HG02642 (cell line): ENCODE results near the gene WDR18.
A peak's percentile ranks its signal among the peaks of the same experiment; 100 is the strongest.

Source experiments
- ATAC-seq: cut with Tn5 transposase; IDR thresholded peaks from one replicate; pipeline ENCODE4 v1.9.1; 2021; ENCODE audit warnings: mild to moderate bottlenecking; ENCODE audit not compliant: unreplicated experiment, poor library complexity

The WDR18 gene

DNA sequence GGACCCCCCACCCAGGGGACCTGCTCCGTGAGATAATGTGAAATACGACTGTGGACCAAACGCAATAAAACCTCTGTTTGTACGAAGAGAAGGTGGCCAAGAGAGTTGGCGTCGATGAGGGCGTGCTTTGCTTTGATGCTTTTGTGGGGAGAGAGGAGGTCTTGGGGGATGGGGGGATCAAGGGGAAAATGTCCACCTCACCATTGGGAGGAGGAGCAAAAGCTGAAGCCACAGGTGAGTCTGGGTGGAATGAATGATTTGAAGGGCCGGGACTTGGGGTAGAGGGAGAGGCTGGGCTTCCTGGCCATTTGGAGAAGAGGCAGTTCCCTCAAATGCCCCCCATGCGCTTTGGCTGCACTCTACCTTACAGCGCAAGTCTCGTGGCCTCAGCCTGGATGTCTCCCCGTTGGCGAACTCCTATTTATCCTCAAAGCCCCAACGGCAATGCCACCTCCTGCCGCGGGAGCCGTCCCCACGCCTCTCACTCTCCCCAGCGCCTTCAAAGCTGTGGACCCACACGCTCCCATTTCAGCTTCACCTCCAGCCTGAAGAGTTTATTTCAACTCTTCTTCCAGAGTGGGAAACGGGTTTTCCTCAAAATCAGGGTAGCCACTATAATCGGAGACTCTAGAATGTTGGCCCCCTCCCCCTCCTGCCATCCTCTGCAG, 55.0 kb downstream of the WDR18 start:
- no peak for ATAC-seq

DNA sequence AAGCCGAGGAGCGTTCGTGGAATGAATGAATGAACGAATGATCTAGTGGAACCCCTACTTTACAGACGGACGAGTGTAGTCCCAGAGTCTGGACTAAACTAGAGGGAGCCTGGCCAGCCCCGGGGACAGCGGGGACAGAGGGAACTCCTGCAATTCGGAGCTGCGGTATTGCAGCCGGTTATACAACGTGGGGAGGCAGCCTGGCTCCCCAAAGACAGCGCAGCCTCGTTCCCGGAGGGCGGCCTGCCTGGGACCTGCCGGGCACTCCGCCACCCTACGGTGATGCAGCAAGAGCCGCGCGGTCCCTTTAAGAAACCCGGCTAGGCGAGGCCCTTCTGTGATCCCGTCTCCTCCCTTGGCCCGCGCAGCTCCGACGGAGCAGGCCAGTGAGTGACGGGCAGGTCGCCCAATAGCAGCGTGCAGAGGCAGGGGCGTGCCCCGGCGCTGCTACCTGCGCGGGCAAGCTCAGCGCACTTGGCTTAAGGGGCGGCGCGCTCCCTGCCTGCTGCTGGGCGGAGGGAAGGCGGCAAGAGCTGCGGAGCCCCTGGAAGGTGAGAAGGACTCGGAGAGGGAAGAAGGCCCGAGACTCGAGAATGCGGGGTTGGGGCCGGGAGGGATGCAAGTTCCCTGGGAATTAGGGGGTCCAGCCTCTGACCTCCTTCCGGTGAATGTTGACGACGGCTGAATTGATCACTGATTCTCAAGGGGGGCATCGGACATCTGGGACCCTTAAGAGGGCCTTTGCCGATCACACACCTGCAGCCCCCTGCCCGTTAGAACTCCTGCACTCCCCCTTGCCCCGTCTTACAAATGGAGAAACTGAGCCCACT, 55.7 kb downstream of the WDR18 start, which contains the start of gene ABCA7:
Gene ABCA7, plus strand, starts transcription at position 462 of the 830 bp plus-strand sequence. CDS start 1,255 bp downstream, outside the sequence.
- peak; percentile 76 for ATAC-seq

DNA sequence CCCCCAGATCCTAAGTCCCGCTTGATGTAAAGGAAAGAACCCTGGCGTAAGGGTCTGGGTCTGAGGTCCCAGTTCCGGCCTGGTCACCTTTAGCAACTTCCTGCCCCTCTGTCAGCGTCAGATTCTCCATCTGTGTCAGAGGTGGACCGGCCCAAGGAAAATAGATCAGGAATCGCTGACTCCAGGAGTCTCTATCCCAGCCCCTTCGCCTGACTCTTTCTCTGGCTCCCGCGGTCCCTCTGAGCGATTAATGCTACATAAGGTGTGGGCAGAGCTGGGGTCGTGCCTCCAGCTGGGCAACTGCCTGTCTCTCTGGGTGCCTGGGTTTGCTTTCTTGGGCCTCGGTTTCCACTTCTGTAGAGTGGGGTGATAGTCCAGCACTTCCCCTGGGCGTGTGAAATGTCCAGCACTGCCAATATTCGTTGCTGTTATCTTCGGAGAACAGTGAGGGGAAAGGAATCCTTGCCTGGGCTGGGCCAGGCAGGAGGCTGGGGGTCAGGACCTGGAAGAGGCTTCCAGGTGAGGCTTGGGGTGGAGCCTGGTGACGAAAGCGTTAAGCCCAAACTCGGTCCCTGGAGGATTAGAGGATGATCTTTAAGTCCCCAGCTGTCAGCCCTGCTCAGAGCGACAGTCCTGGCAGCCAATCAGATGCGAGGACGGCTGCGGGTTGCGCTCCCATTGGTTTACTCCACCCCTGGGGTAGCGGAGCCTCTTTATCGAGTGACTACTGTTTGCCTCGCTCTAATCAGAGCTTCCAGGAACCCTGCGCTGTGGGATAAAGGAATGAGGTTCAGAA, 56.5 kb downstream of the WDR18 start:
- peak; percentile 39 for ATAC-seq

DNA sequence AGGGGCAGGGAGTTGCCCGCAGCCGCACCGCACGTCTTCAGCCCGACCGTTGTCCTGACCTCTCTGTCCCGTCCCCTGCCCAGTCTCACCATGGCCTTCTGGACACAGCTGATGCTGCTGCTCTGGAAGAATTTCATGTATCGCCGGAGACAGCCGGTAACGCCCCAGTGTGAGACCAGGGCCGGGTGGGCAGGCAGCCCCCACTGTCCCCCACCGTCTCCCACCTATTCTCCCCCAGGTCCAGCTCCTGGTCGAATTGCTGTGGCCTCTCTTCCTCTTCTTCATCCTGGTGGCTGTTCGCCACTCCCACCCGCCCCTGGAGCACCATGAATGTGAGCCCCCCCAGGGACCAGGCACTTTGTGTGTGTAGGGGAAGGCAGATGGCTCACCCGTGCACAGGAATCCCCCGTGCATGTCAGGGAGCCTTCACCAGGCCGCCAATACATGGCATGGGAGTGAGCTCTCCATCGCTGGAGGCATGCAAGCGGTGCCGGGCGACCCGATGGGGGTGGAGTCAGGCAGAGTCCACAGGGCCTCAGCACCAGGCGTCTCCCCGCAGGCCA, 57.2 kb downstream of the WDR18 start:
- ATAC-seq, result no peak

DNA sequence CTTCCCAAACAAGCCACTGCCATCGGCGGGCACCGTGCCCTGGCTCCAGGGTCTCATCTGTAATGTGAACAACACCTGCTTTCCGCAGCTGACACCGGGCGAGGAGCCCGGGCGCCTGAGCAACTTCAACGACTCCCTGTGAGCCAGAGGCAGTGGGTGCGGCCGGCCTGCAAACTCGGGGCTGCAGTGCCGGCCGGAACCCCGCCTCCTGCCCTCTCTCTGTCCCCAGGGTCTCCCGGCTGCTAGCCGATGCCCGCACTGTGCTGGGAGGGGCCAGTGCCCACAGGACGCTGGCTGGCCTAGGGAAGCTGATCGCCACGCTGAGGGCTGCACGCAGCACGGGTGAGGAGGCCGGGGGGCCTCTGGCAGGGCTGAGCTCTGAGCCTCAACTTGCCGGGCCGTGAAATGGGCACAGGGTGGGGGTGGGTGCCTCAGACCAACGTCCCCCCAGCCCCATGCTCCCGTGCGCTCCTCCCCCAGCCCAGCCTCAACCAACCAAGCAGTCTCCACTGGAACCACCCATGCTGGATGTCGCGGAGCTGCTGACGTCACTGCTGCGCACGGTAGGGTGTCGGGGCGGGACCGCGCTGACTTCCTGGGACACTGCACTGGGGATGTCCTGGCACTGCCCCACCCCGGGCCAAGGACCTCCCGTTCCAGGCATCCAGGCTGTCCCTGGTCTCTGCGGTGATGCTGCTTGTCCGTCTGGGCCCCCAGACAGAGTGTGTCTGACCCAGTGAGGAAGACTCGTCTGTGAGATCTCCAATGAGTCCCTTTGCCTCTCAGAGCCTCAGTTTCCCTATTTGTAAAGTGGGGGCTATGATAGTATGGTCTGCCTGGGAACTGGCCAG, 57.9 kb downstream of the WDR18 start:
- no peak for ATAC-seq

DNA sequence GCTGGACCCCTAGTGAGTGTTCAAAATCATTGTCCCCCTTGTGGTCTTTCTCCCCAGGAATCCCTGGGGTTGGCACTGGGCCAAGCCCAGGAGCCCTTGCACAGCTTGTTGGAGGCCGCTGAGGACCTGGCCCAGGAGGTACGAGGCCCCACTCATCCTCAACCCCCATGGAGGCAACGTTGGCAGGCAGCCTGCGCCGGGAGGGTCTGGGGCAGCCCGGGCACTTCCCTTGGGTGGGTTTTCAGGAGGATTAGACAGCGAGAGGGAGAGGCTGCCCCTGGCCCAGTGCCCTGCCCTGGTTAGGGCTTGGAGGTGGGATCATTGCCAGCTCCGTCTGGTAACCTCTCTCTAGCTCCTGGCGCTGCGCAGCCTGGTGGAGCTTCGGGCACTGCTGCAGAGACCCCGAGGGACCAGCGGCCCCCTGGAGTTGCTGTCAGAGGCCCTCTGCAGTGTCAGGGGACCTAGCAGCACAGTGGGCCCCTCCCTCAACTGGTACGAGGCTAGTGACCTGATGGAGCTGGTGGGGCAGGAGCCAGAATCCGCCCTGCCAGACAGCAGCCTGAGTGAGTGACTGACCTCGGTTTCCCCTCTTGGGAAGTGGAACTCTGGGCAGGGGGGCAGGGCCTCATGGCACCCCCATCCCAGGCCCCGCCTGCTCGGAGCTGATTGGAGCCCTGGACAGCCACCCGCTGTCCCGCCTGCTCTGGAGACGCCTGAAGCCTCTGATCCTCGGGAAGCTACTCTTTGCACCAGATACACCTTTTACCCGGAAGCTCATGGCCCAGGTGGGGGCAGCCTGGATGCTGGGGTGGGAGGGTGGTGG, 58.8 kb downstream of the WDR18 start:
- no peak for ATAC-seq
